Caco-2 (cell line): Measurements from ENCODE around the gene PKIG. TPM values are rescaled to one million over a fixed set of nuclear protein-coding genes. Genes with fewer than 3 reads are reported as not detected.
A peak's percentile ranks its signal among the peaks of the same experiment; 100 is the strongest.

Source experiments
- BruUV-seq: library from RNA; stranded (reverse); fragments of 400-500 nt; replicated peaks from 2 replicates; lab custom pipeline; 2021; lab: Mats Ljungman, UMichigan
- CTCF ChIA-PET: fragments of 300-600 bp; sonication (Branson Sonifier 250); formaldehyde crosslinking; loops from one replicate; lab custom pipeline; 2022; ENCODE audit warnings: antibody characterized with exemption; lab: Charles Lee
- POLR2A ChIA-PET: fragments of 300-600 bp; sonication (Branson Sonifier 250); formaldehyde crosslinking; loops from one replicate; lab custom pipeline; 2022; ENCODE audit warnings: antibody characterized with exemption; lab: Charles Lee
- DNase-seq, 2 experiments: peaks; one replicate each; pipeline versions ENCODE4 v3.0.0 to v3.0.0-alpha.2; 2020 to 2022
- H3K27me3 ChIP-seq: replicated peaks from 2 replicates; pipeline ENCODE4 v1.6.0; 2011; ENCODE audit warnings: low read length; ENCODE audit not compliant: control insufficient read depth, insufficient read depth
- H3K36me3 ChIP-seq: 2 replicates; pipeline ENCODE4 v1.5.1; 2011; ENCODE audit warnings: low read length; ENCODE audit not compliant: control insufficient read depth, insufficient read depth
- H3K4me1 ChIP-seq: fragments of 250-450 bp; sonication (Bioruptor Pico); 2 replicates; pipeline ENCODE4 v1.5.1; 2020; ENCODE audit warnings: mild to moderate bottlenecking
- H3K4me3 ChIP-seq: 2 replicates; pipeline ENCODE4 v1.5.1; 2011; ENCODE audit warnings: low read depth, mild to moderate bottlenecking, control low read depth, low read length
- H3K9me3 ChIP-seq: fragments of 250-450 bp; sonication (Bioruptor Pico); 2 replicates; pipeline ENCODE4 v1.5.1; 2020; ENCODE audit warnings: mild to moderate bottlenecking, moderate library complexity
- H3K27ac Mint-ChIP-seq: one replicate; pipeline ENCODE4 v1.8.0; 2022; ENCODE audit warnings: mixed read lengths; ENCODE audit not compliant: unreplicated experiment
- H3K27me3 Mint-ChIP-seq: one replicate; pipeline ENCODE4 v1.8.0; 2022; ENCODE audit warnings: mixed read lengths; ENCODE audit not compliant: insufficient read depth, unreplicated experiment
- H3K36me3 Mint-ChIP-seq: one replicate; pipeline ENCODE4 v1.8.0; 2022; ENCODE audit warnings: mild to moderate bottlenecking, mixed read lengths; ENCODE audit not compliant: insufficient read depth, unreplicated experiment
- H3K4me1 Mint-ChIP-seq: one replicate; pipeline ENCODE4 v1.8.0; 2022; ENCODE audit warnings: low read depth, mixed read lengths; ENCODE audit not compliant: unreplicated experiment
- H3K4me3 Mint-ChIP-seq: one replicate; pipeline ENCODE4 v1.8.0; 2022; ENCODE audit warnings: mild to moderate bottlenecking, moderate library complexity, mixed read lengths; ENCODE audit not compliant: unreplicated experiment
- H3K9me3 Mint-ChIP-seq: one replicate; pipeline ENCODE4 v1.8.0; 2022; ENCODE audit warnings: mixed read lengths; ENCODE audit not compliant: unreplicated experiment
- CTCF ChIP-seq, 2 experiments: fragments of 200-600 bp in 1 of 2; IDR thresholded peaks; 1 replicate in 1 of 2; 2 replicates in 1 of 2; pipeline versions ENCODE4 v1.5.1 to v1.8.0; 2011 to 2022; ENCODE audit warnings: antibody characterized with exemption in 1 of 2, control low read depth in 1 of 2, inconsistent platforms in 1 of 2, low read depth in 1 of 2, low read length in 1 of 2, mild to moderate bottlenecking in 1 of 2, moderate library complexity in 1 of 2; ENCODE audit not compliant: insufficient read depth in 1 of 2, severe bottlenecking in 1 of 2, unreplicated experiment in 1 of 2
- intact Hi-C: fragments of 100-400 bp; cut with micrococcal nuclease; formaldehyde crosslinking; loops from one replicate; pipeline ENCODE4 v1.10.0; 2022; ENCODE audit not compliant: unreplicated experiment
- total RNA-seq: library from RNA; stranded (reverse); gene quantifications from 2 replicates; pipeline ENCODE4 v1.2.3, GENCODE V29; 2022

The PKIG gene
- total RNA-seq, 1 experiment from 2014 or later: 25.9 TPM

- intact Hi-C loops: no loop called here
Measured at GRCh38 chr20:44648068-44648467, 65.7 kb downstream of the PKIG start.

GRCh38 chr20:44648579-44648978 lies 66.2 kb downstream of the PKIG start:
- Histone ChIP-seq H3K4me1 (peaks cover 9% of the 10 kb centered on the region), H3K9me3 (no peaks in the 10 kb centered on the region), H3K27me3 (no peaks in the 10 kb centered on the region), H3K4me3 (no peak overlapping the region), H3K36me3 (no peaks in the 10 kb centered on the region)
- POLR2A ChIA-PET: no interaction called here
- Mint-ChIP-seq H3K4me1 (peaks cover 20% of the 10 kb centered on the region), H3K27me3 (peaks cover 6% of the 10 kb centered on the region), H3K36me3 (peaks cover 6% of the 10 kb centered on the region), H3K4me3 (no peak overlapping the region), H3K9me3 (peaks cover 5% of the 10 kb centered on the region), H3K27ac (no peak overlapping the region)
- intact Hi-C loops: no loop called here
- peak in 1 of 2 experiments; percentile 41 for DNase-seq
- CTCF ChIA-PET: interaction anchor here (1.0 kb wide), 1 partner anchor 34 kb away, joined by 3 read pairs; no protein-coding TSS in a partner anchor
- peak; percentile 20 to 26 for TF ChIP-seq CTCF (IDR thresholded peaks at IDR 0.05; ENCODE audit: insufficient read depth in 1 of 2, low read depth in 1 of 2, low read length in 1 of 2, severe bottlenecking in 1 of 2, unreplicated experiment in 1 of 2)
- no TSS peak for BruUV-seq

More at GRCh38 chr20:44648068-44648467, 65.7 kb downstream of the PKIG start:
- no peak for TF ChIP-seq CTCF (IDR thresholded peaks at IDR 0.05; ENCODE audit: insufficient read depth in 1 of 2, low read depth in 1 of 2, low read length in 1 of 2, severe bottlenecking in 1 of 2, unreplicated experiment in 1 of 2)
- DNase-seq: no peak
- H3K36me3 Mint-ChIP-seq: peaks cover 1% of the 10 kb centered on the region
- peaks cover under 1% of the 10 kb centered on the region for H3K9me3 Mint-ChIP-seq
- Histone ChIP-seq H3K4me3 (no peak overlapping the region), H3K9me3 (no peaks in the 10 kb centered on the region), H3K4me1 (peaks cover 15% of the 10 kb centered on the region), H3K27me3 (no peaks in the 10 kb centered on the region), H3K36me3 (no peaks in the 10 kb centered on the region)
- CTCF ChIA-PET: interaction anchor here (1.0 kb wide), 1 partner anchor 35 kb away, joined by 3 read pairs; no protein-coding TSS in a partner anchor
- no peak overlapping the region for H3K27ac Mint-ChIP-seq
- H3K4me1 Mint-ChIP-seq: peaks cover 17% of the 10 kb centered on the region
- H3K4me3 Mint-ChIP-seq: no peak overlapping the region
- BruUV-seq: no TSS peak
- POLR2A ChIA-PET: no interaction called here
- H3K27me3 Mint-ChIP-seq: peaks cover 3% of the 10 kb centered on the region

GRCh38 chr20:44649126-44649525 lies 66.7 kb downstream of the PKIG start:
- H3K9me3 ChIP-seq: no peaks in the 10 kb centered on the region
- Mint-ChIP-seq H3K27me3 (peaks cover 7% of the 10 kb centered on the region), H3K27ac (no peak overlapping the region), H3K4me1 (peaks cover 15% of the 10 kb centered on the region), H3K9me3 (peaks cover 11% of the 10 kb centered on the region), H3K4me3 (no peak overlapping the region), H3K36me3 (peaks cover 6% of the 10 kb centered on the region)
- H3K36me3 ChIP-seq: no peaks in the 10 kb centered on the region
- intact Hi-C loops: no loop called here
- H3K27me3 ChIP-seq: no peaks in the 10 kb centered on the region
- TSS peak; percentile 15 for BruUV-seq
- DNase-seq: no peak
- POLR2A ChIA-PET: no interaction called here
- no peak for TF ChIP-seq CTCF (IDR thresholded peaks at IDR 0.05; ENCODE audit: insufficient read depth in 1 of 2, low read depth in 1 of 2, low read length in 1 of 2, severe bottlenecking in 1 of 2, unreplicated experiment in 1 of 2)
- CTCF ChIA-PET: interaction anchor here (1.0 kb wide), 1 partner anchor 34 kb away, joined by 3 read pairs; no protein-coding TSS in a partner anchor
- H3K4me1 ChIP-seq: peaks cover 8% of the 10 kb centered on the region
- no peak overlapping the region for H3K4me3 ChIP-seq
